ENCODE results near the gene MACROD1.

The MACROD1 gene

DNA sequence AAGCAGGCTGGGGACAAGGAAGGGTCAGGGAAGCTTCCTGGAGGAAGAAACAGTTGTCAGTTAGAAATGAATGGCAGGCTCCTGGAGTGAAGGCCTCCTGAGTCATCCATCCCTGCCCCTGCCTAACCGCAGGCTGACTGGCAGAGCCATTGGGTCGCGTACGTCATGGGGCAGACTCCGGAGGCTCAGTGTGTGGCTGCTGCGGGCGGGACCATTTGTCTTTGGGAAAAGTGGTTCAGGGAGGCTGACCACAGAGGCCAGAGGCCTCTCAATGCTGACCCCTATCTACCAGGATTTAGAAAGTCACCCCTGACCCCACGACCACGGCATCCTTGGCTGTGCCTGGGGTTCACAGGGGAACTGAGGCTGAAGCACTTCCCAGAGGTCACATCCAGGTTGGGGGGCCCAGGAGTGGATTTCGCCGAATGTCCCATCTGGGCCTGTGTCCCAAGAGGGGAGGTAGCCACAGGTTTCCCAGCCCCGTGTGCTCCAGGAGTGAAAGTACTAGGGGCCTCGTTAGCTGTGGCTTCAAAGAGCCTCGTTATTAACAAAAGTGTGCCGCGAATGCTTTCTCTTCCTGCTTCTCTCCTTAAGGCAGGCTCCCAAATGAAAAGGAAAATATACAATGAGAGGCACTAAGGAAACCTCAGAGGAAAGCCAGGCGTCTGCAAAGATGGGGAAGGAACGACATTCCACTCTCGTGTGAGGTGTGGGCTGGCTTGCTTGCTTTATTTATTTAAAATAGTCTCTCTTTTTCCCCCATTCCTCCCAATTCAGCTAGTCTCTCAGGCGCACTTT is 71.3 kb downstream of the MACROD1 start:
- no peaks in the 10 kb centered on the region; the same call in none of the 2 replicates for H3K27me3 ChIP-seq (replicated peaks; ENCODE audit: control insufficient read depth, insufficient read depth, low read length)
- H3K36me3 ChIP-seq (ENCODE audit: control insufficient read depth, insufficient read depth, low read length) = no peaks in the 10 kb centered on the region
- no peak overlapping the region for H3K4me3 ChIP-seq (replicated peaks; ENCODE audit: low read depth, low read length)
- TF ChIP-seq, protein P1, sequence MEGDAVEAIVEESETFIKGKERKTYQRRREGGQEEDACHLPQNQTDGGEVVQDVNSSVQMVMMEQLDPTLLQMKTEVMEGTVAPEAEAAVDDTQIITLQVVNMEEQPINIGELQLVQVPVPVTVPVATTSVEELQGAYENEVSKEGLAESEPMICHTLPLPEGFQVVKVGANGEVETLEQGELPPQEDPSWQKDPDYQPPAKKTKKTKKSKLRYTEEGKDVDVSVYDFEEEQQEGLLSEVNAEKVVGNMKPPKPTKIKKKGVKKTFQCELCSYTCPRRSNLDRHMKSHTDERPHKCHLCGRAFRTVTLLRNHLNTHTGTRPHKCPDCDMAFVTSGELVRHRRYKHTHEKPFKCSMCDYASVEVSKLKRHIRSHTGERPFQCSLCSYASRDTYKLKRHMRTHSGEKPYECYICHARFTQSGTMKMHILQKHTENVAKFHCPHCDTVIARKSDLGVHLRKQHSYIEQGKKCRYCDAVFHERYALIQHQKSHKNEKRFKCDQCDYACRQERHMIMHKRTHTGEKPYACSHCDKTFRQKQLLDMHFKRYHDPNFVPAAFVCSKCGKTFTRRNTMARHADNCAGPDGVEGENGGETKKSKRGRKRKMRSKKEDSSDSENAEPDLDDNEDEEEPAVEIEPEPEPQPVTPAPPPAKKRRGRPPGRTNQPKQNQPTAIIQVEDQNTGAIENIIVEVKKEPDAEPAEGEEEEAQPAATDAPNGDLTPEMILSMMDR (IDR thresholded peaks at IDR 0.05; ENCODE audit: insufficient read depth, low read length, poor library complexity, severe bottlenecking) = no peak
- no peak for DNase-seq (ENCODE audit: extremely low read depth, insufficient read length)

DNA sequence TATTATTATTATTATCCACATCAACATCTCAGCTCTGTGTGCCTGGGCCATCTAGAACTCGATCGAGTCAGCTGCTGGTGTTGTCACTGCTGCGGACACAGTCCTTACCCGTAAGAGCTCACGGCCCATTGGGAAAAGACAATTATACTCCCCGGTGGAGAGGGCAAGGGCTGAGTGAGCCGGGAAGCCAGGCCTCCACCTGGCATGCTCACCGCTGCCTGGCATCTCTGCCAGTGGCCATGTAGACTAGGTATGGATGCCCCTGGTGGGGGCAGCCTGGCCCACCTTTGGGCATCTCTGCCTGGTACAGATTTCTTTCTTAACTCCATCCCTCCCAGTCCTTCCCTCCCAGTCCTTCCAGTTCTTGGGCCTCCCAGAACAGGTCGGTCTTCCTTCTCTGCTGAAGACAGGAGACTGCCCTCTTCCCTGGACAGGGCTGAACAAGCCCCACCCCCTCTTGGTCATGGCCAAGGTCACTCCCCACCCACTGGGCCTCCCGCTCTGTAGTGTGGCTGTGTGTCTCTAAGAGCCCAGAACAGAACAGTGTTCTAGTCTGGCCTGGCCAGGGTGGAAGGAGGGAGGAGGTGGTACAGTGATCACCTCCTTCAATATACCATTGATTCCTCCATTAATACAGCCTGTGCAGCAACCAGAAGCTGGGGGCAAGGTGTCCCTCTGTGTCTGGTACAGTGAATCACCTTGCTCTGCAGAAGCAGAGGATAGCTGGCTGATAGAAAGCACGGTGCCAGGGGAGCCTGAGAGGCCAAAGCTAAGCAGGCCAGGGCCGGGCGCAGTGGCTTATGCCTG is 72.5 kb downstream of the MACROD1 start:
- no peak for DNase-seq (ENCODE audit: extremely low read depth, insufficient read length)
- Histone ChIP-seq H3K27me3 (replicated peaks; ENCODE audit: control insufficient read depth, insufficient read depth, low read length) (no peaks in the 10 kb centered on the region; the same call in none of the 2 replicates), H3K36me3 (ENCODE audit: control insufficient read depth, insufficient read depth, low read length) (no peaks in the 10 kb centered on the region), H3K4me3 (replicated peaks; ENCODE audit: low read depth, low read length) (no peak overlapping the region)
- TF ChIP-seq, protein P1 (IDR thresholded peaks at IDR 0.05; ENCODE audit: insufficient read depth, low read length, poor library complexity, severe bottlenecking) = no peak

DNA sequence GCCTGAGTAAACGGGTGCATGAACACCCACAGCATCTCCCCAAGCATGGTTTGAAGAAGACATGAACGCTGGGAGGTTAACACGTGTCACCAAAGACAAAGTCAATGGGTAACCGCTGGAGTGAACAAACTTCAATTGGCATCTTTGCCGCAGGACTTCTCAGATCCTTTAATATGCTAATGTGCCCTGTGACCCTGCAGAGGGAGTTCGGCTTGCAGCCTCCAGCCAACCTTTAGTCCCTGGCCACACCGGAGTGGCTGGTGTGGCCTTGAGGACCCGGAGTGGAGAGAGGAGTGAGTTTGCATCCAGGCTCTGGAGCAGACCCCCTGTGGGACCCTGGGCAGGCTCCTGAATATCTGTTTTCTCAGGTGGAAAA is 73.2 kb downstream of the MACROD1 start:
- TF ChIP-seq, protein P1 (IDR thresholded peaks at IDR 0.05; ENCODE audit: insufficient read depth, low read length, poor library complexity, severe bottlenecking) = no peak
- Histone ChIP-seq H3K4me3 (replicated peaks; ENCODE audit: low read depth, low read length) (no peak overlapping the region), H3K36me3 (ENCODE audit: control insufficient read depth, insufficient read depth, low read length) (no peaks in the 10 kb centered on the region), H3K27me3 (replicated peaks; ENCODE audit: control insufficient read depth, insufficient read depth, low read length) (no peaks in the 10 kb centered on the region; the same call in none of the 2 replicates)
- no peak for DNase-seq (ENCODE audit: extremely low read depth, insufficient read length)

DNA sequence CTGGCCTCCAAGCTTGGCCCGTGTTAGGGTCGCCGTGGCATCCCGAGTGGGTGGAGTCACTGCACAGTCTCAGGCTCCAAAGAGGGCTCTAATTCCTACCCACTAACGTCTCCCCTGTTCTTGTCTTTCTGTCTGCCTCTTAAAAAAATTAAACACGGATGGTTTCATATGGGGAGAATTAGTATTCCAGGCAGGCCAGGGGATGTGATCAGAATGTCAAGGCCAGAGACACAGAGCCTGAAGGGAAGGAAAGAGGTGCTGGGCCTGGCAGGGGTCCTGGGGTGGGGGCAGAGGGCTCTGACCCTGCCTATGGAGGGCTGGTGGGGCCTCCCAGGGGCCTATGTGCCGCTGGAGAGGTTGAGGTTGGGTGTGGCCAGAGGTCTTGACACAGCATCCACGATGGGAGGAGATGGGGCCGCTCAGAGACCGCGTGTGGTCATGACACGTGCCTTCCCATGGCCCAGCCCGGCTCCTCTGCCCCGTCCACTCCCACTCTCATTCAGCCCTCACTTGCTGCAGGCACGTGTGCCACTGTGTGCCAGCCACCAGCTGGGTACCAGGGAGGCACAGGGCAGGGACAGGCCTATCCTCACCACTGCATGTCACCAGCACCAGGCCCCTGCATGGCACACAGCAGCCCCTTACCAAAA is 73.7 kb downstream of the MACROD1 start:
- Histone ChIP-seq H3K4me3 (replicated peaks; ENCODE audit: low read depth, low read length) (no peak overlapping the region), H3K27me3 (replicated peaks; ENCODE audit: control insufficient read depth, insufficient read depth, low read length) (no peaks in the 10 kb centered on the region; the same call in none of the 2 replicates), H3K36me3 (ENCODE audit: control insufficient read depth, insufficient read depth, low read length) (no peaks in the 10 kb centered on the region)
- TF ChIP-seq, protein P1 (IDR thresholded peaks at IDR 0.05; ENCODE audit: insufficient read depth, low read length, poor library complexity, severe bottlenecking) = no peak
- no peak for DNase-seq (ENCODE audit: extremely low read depth, insufficient read length)

DNA sequence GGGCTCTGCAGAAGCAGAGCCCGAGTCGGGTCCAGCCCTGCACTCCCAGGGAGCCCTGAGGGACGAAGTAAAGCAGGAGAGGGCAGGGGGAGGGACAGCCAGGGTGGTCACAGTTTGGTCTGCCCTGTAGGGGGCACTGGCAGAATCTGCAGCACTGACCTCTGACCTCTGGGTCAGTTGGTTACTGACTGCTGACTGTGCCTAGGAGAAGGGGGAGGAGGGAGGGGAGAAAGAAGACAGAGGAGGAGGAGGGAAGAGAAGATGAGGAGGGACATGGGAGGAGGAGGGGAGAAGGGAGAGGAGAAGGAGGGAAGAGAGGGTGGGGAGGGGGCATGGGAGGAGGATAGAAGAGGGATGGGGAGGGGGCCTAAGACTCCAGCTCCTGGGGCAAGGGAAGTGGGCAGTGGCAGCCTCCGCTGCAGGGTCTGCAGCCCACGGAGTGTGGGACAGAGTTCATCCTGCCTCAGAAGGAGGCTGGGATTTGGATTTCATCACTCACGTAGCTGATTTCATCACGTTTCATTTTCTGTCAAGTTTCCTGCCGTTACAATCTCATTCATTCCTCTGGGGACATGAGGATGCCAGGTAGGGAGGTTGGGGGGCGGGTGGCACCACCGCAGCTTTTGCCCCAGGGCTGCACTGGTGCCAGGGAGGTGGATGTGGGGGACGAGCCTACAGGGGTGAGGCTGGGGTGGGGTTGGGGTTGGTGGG is 75.0 kb downstream of the MACROD1 start:
- TF ChIP-seq, protein P1 (IDR thresholded peaks at IDR 0.05; ENCODE audit: insufficient read depth, low read length, poor library complexity, severe bottlenecking) = no peak
- no peak for DNase-seq (ENCODE audit: extremely low read depth, insufficient read length)
- Histone ChIP-seq H3K4me3 (replicated peaks; ENCODE audit: low read depth, low read length) (no peak overlapping the region), H3K36me3 (ENCODE audit: control insufficient read depth, insufficient read depth, low read length) (no peaks in the 10 kb centered on the region), H3K27me3 (replicated peaks; ENCODE audit: control insufficient read depth, insufficient read depth, low read length) (no peaks in the 10 kb centered on the region; the same call in none of the 2 replicates)

Data from GM06990 (cell line).